D721Med (cell line): ENCODE data around the gene CATSPERB.
"Not testable (repeated sequence)": the region's sequence is repeated elsewhere in the genome, so short reads cannot be mapped to it uniquely, and the experiment has no call there.

Experiments used
- DNase-seq: peaks from one replicate; pipeline ENCODE4 v3.0.0; 2011; ENCODE audit warnings: low spot score; ENCODE audit not compliant: insufficient read length
- FAIRE-seq: peaks from 2 replicates; lab custom pipeline; 2011; peaks lifted over from hg19 to GRCh38; lab: Jason Lieb, UNC
- TF ChIP-seq, protein P1 (sequence below): IDR thresholded peaks from 2 replicates; pipeline ENCODE4 v1.5.1; 2012; ENCODE audit warnings: mild to moderate bottlenecking, control low read depth; ENCODE audit not compliant: insufficient read depth; ENCODE audit errors: missing control alignments

The CATSPERB gene

DNA sequence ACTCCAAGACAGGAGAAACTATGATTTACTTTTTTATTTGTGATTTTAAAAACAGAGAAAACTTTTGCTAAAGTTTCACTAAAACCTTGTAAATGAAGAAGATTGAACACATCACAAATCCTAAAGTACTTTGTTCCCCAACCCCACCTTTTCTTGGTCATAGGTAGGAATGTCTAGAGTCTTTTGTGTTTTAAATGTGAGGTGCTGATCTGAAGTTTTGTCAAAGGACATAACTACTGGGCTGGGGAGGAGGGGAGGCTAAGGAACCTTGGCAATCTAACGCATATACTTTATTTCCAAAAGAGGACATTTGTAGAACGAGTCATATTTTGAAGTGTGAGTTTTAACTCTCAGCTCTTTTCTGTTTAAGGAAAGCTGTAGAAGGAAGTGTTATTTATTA, 37.2 kb downstream of the CATSPERB start:
- TF ChIP-seq, protein P1, sequence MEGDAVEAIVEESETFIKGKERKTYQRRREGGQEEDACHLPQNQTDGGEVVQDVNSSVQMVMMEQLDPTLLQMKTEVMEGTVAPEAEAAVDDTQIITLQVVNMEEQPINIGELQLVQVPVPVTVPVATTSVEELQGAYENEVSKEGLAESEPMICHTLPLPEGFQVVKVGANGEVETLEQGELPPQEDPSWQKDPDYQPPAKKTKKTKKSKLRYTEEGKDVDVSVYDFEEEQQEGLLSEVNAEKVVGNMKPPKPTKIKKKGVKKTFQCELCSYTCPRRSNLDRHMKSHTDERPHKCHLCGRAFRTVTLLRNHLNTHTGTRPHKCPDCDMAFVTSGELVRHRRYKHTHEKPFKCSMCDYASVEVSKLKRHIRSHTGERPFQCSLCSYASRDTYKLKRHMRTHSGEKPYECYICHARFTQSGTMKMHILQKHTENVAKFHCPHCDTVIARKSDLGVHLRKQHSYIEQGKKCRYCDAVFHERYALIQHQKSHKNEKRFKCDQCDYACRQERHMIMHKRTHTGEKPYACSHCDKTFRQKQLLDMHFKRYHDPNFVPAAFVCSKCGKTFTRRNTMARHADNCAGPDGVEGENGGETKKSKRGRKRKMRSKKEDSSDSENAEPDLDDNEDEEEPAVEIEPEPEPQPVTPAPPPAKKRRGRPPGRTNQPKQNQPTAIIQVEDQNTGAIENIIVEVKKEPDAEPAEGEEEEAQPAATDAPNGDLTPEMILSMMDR, result no peak
- FAIRE-seq (no peak), DNase-seq (no peak)

DNA sequence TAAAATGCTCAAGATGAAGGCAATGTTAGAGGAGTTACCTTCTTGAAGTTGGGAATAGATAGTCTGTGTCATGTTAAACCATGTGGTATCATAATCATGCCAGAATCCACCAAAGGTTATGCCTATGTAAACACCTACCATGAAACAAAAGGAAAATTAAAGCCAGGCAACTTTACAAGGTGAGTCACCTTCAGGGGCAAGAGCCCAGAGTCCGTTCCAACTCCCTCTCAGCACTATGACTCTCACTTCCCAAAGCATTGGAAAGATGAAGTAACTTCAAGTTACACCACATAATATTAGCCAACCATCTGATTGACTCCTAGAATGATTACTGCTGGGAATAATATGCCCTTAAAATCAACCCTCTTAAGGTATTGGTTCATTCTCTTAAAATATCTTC, 38.5 kb downstream of the CATSPERB start:
- DNase-seq, result no peak
- TF ChIP-seq, protein P1, result no peak
- peak; percentile 53 for FAIRE-seq

DNA sequence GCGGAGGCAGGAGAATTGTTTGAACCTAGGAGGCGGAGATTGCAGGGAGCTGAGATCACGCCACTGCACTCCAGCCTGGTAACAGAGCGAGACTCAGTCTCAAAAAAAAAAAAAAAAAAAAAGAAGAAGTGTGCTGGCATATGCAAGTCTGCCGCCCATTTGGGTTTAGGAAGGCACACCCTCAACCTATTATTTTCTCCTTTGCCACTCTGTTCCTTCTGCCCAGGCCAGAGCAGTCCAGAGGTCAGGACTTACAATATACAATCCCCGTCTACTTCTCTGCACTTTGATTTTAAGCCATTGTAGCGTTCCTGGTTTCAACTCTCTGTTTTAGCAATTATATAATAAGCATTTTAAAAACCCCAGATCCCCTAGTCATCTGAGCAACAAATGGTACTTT, 39.8 kb downstream of the CATSPERB start:
- TF ChIP-seq, protein P1, result no peak
- DNase-seq (no peak), FAIRE-seq (no peak)

DNA sequence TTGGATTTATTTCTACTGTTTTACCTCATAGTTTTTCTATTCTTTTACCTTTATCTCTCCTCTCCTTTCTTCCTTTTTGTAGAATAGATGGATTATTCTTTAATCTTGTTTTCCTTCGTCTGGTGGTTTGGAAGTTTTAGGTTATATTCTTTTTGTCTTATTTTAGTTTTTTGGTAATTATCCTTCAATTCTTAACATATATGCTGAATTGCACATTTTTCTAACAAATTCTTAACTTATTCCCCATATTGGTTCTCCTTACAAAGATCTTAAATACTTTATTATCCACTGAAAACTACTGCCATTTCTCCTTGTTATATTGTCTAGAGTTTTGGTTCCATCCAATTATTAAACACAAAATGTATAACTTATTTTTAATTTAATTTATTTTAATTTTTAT, 42.3 kb downstream of the CATSPERB start:
- TF ChIP-seq, protein P1, result no peak
- no peak for DNase-seq
- FAIRE-seq, result no peak

DNA sequence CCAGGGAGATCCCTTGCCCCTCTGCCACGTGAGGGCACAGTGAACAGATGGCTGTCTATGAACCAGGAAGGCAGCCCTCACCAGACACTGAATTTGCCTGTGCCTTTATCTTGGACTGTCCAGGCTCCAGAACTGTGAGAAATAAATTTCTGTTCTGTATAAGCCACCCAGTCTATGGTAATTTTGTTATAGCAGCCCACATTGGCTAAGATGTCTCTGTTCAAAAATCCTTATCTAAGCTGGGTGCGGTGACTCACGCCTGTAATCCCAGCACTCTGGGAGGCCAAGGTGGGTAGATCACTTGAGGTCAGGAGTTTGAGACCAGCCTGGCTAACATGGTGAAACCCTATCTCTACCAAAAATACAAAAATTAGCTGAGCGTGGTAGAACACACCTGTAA, 44.5 kb downstream of the CATSPERB start:
- DNase-seq, FAIRE-seq: not testable (repeated sequence)

DNA sequence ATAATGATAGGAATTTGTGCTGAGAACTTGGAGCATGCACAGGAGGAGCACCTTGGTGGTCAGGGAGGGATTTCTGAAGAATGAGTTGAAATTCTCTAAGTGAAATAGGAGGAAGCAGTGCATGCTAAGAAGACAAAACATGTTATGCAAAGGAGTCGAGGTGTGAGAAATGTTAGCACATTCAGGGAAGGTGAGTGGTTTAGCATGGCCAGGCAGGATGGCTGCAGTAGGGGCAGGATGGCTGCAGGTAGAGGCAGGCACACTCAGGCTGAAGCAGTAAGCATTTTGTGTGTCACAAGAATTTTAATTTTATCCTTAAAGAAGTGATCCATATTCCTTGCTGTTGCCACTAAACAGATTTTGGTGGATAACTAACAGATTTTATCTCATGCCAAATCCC, 46.3 kb downstream of the CATSPERB start:
- DNase-seq (no peak), FAIRE-seq (no peak)

DNA sequence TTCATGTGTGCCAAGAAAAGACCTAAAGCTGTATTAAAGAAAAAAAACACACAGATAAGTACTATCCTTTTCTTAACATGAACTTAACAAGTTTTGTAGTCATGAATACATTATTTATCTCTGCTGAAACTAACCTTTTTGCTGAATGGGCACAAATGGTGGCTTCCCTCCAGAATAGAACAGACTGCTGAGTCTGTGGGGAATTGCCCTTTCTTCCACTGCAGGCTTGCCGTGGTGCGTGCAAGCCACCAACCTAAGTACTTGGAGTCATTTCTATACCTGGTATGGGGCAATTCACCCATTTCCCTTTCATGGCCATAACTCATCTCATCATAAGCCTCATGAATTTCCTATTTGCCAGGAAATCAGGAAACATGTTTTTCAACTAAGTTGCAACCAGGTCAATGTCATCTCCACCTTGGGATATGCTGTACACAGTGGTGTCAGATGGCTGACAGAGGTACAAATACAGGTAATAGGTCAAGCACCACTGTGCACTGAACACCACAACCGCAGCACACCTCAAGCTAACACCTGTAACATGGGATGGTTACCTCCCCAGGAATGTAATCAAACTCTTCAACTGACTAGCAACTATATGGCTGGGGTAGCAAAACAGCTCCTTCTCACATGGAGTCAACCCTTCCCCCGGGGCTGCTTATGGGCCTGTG, 49.9 kb downstream of the CATSPERB start:
- TF ChIP-seq, protein P1, result no peak
- DNase-seq (no peak), FAIRE-seq (no peak)

More for the DNA sequence above, 46.3 kb downstream of the CATSPERB start:
- TF ChIP-seq, protein P1, result no peak
